Upper lobe of left lung (tissue), 6 donors: ENCODE data around the gene MRPL1. TPM values are rescaled to one million over a fixed set of nuclear protein-coding genes. Genes with fewer than 3 reads are reported as not detected.
"Not testable (repeated sequence)": the region's sequence is repeated elsewhere in the genome, so short reads cannot be mapped to it uniquely, and the experiment has no call there.

Source experiments
- ATAC-seq, 2 donors: fragments of 200-7000 bp; cut with Tn5 transposase; one replicate each; pipeline ENCODE4 v1.9.1; 2022; ENCODE audit warnings: mild to moderate bottlenecking in 2 of 2, moderate library complexity in 2 of 2; ENCODE audit not compliant: low FRiP score in 2 of 2
- DNase-seq, 2 donors: peaks; one replicate each; pipeline ENCODE4 v3.0.0-alpha.2; 2019 to 2020
- H3K27ac ChIP-seq, 4 donors: fragments of 200-600 bp; sonication (generic); one replicate each; pipeline ENCODE4 v1.5.1; 2016 to 2019
- H3K27me3 ChIP-seq, 4 donors: fragments of 200-600 bp; sonication (generic); one replicate each; pipeline ENCODE4 v1.5.1; 2017 to 2019
- H3K36me3 ChIP-seq, 4 donors: fragments of 200-600 bp; sonication (generic); one replicate each; pipeline ENCODE4 v1.5.1; 2016 to 2019
- H3K4me1 ChIP-seq, 4 donors: fragments of 200-600 bp; sonication (generic); one replicate each; pipeline ENCODE4 v1.5.1; 2018 to 2019
- H3K4me3 ChIP-seq, 4 donors: fragments of 200-600 bp; sonication (generic); one replicate each; pipeline ENCODE4 v1.5.1; 2017 to 2019; ENCODE audit warnings: mild to moderate bottlenecking in 2 of 4, moderate library complexity in 1 of 4
- H3K9me3 ChIP-seq, 4 donors: fragments of 200-600 bp; sonication (generic); one replicate each; pipeline ENCODE4 v1.5.1; 2018 to 2019
- CTCF ChIP-seq, 6 experiments: fragments of 450-650 bp in 4 of 6; fragments of 200-600 bp in 2 of 6; sonication (generic) in 2 of 6; IDR thresholded peaks; one replicate each; pipeline ENCODE4 v1.5.1; 2016 to 2019; ENCODE audit warnings: antibody characterized with exemption in 6 of 6
- EP300 ChIP-seq, 4 donors: sonication (generic); formaldehyde crosslinking; IDR thresholded peaks; one replicate each; pipeline ENCODE4 v1.5.1; 2017; ENCODE audit warnings: antibody characterized with exemption in 4 of 4, control low read depth in 2 of 4
- POLR2A ChIP-seq, 4 donors: fragments of 450-650 bp; IDR thresholded peaks; one replicate each; pipeline ENCODE4 v1.5.1; 2016 to 2017; ENCODE audit warnings: antibody characterized with exemption in 4 of 4, mild to moderate bottlenecking in 2 of 4
- POLR2AphosphoS5 ChIP-seq, 2 donors: sonication (generic); formaldehyde crosslinking; IDR thresholded peaks; one replicate each; pipeline ENCODE4 v1.5.1; 2017; ENCODE audit warnings: antibody characterized with exemption in 2 of 2
- WGBS, 2 donors: methylation state at CpG; one replicate each; pipeline ENCODE4 v1.1.5; 2017 to 2018; 5-methylcytosine and 5-hydroxymethylcytosine counted together
- total RNA-seq, 6 donors: library from RNA; depleted of rRNA in 4 of 6; stranded (reverse); fragments of >200 nt in 4 of 6; gene quantifications; one replicate each; pipeline versions ENCODE4 v1.1.0 to v1.2.1, GENCODE V29; 2016 to 2021
- donor health status: DM: no; HTN: no; CAD: no; lungs with moderate emphysema.
- donor health status: DM: no; HTN: yes; CAD: no; lungs with severe emphysema.

The MRPL1 gene
- total RNA-seq, 6 donors from 2014 or later, result 4.1 to 26.5 (median 16.8) TPM

- 95 to 97% methylated on average over 7 of the region's 7 CpGs for WGBS, 2 donors
- H3K27me3 ChIP-seq, result no peaks in the 10 kb centered on the region
These were observed 67.6 kb downstream of the MRPL1 start for GRCh38 chr4:77930154-77930639.

GRCh38 chr4:77930876-77931275, 68.2 kb downstream of the MRPL1 start:
- H3K9me3 ChIP-seq, result no peaks in the 10 kb centered on the region
- no peak overlapping the region for H3K27ac ChIP-seq
- peaks cover 0 to 14% (median 0%) of the 10 kb centered on the region in 4 donors for H3K36me3 ChIP-seq
- no peak for ATAC-seq
- H3K27me3 ChIP-seq, result no peaks in the 10 kb centered on the region
- WGBS, 2 donors, result 80 to 81% methylated on average over 4 of the region's 4 CpGs
- no peak overlapping the region for H3K4me3 ChIP-seq
- TF ChIP-seq POLR2A (IDR thresholded peaks at IDR 0.05) (no peak), EP300 (IDR thresholded peaks at IDR 0.05) (no peak), POLR2AphosphoS5 (IDR thresholded peaks at IDR 0.05) (no peak), CTCF (IDR thresholded peaks at IDR 0.05) (no peak)
- peaks cover 0 to 10% (median 6%) of the 10 kb centered on the region in 4 donors for H3K4me1 ChIP-seq
- no peak for DNase-seq

More at GRCh38 chr4:77930154-77930639, 67.6 kb downstream of the MRPL1 start:
- ATAC-seq (no peak), DNase-seq (no peak)
- H3K36me3 ChIP-seq, result peaks cover 0 to 14% (median 0%) of the 10 kb centered on the region in 4 donors
- no peak overlapping the region for H3K4me3 ChIP-seq
- no peaks in the 10 kb centered on the region for H3K9me3 ChIP-seq
- H3K27ac ChIP-seq, result no peak overlapping the region
- no peak for TF ChIP-seq POLR2A (IDR thresholded peaks at IDR 0.05)
- no peak for TF ChIP-seq CTCF (IDR thresholded peaks at IDR 0.05)
- no peak for TF ChIP-seq POLR2AphosphoS5 (IDR thresholded peaks at IDR 0.05)
- no peak for TF ChIP-seq EP300 (IDR thresholded peaks at IDR 0.05)
- H3K4me1 ChIP-seq, result peaks cover 0 to 10% (median 6%) of the 10 kb centered on the region in 4 donors

- WGBS, 2 donors, result 78 to 87% methylated on average over 9 of the region's 9 CpGs
- peaks cover 0 to 10% (median 6%) of the 10 kb centered on the region in 4 donors for H3K4me1 ChIP-seq
- peaks cover 0 to 14% (median 0%) of the 10 kb centered on the region in 4 donors for H3K36me3 ChIP-seq
- DNase-seq (no peak), ATAC-seq (no peak)
- H3K27me3 ChIP-seq, result no peaks in the 10 kb centered on the region
- no peak overlapping the region for H3K4me3 ChIP-seq
- TF ChIP-seq POLR2AphosphoS5 (IDR thresholded peaks at IDR 0.05), result no peak
- no peak for TF ChIP-seq CTCF (IDR thresholded peaks at IDR 0.05)
- no peak for TF ChIP-seq EP300 (IDR thresholded peaks at IDR 0.05)
- no peak for TF ChIP-seq POLR2A (IDR thresholded peaks at IDR 0.05)
- no peaks in the 10 kb centered on the region for H3K9me3 ChIP-seq
- no peak overlapping the region for H3K27ac ChIP-seq
These were observed 69.0 kb downstream of the MRPL1 start for GRCh38 chr4:77931452-77932135.

GRCh38 chr4:77938560-77938959, 75.9 kb downstream of the MRPL1 start:
- Histone ChIP-seq H3K9me3 (no peaks in the 10 kb centered on the region), H3K27me3 (no peaks in the 10 kb centered on the region), H3K36me3 (no peaks in the 10 kb centered on the region), H3K4me3 (no peak overlapping the region), H3K4me1 (no peaks in the 10 kb centered on the region), H3K27ac (no peak overlapping the region)
- TF ChIP-seq EP300 (IDR thresholded peaks at IDR 0.05) (no peak), POLR2AphosphoS5 (IDR thresholded peaks at IDR 0.05) (no peak), POLR2A (IDR thresholded peaks at IDR 0.05) (no peak), CTCF (IDR thresholded peaks at IDR 0.05) (no peak)
- 93 to 100% methylated on average over 1 of the region's 1 CpG for WGBS, 2 donors
- DNase-seq (no peak), ATAC-seq (no peak)

GRCh38 chr4:77945929-77946328, 83.3 kb downstream of the MRPL1 start:
- H3K36me3 ChIP-seq, result peaks cover 0 to 10% (median 0%) of the 10 kb centered on the region in 4 donors
- 95 to 96% methylated on average over 10 of the region's 10 CpGs for WGBS, 2 donors
- not testable (repeated sequence) for DNase-seq

More at GRCh38 chr4:77945929-77946328, 83.3 kb downstream of the MRPL1 start:
- H3K4me1 ChIP-seq, H3K27ac ChIP-seq, H3K27me3 ChIP-seq, H3K4me3 ChIP-seq, H3K9me3 ChIP-seq, ATAC-seq: not testable (repeated sequence)
